Measurements from ENCODE around the gene ZNF385A.

ZNF385A gene

DNA sequence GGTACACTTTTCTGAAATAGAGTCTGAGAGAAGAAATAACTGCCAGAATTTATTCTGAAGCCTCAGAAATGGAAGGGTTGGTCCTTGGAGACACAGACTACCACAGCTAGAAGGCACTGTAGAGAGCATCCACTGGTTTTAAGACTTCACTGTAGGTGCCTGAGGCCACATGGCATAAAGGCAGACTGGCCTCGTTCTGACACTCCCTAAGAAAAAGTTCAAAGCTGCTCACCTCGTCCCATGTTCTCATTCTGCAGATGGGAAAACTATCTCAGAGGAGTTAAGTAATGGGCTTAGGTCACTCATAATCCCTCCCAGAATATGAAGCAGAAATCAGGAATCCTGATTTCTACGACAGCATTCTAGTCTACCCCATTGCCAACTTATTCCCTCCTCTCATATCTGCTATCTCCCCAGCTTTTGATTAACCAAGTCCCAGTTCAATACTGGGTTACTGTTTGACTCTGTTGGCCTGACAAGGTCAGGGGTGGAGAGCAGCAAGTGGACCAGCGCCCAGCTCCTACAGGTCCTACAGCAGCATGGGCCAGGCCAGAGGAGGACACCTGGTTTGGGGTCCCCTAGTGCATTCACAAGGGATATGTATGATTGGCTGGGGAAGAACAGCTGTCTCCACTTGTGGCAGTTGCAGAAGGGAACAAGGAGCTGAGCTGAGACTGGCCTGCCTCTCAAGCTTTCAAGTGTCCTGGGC, 30.8 kb upstream of the ZNF385A start:
- no peak for DNase-seq

DNA sequence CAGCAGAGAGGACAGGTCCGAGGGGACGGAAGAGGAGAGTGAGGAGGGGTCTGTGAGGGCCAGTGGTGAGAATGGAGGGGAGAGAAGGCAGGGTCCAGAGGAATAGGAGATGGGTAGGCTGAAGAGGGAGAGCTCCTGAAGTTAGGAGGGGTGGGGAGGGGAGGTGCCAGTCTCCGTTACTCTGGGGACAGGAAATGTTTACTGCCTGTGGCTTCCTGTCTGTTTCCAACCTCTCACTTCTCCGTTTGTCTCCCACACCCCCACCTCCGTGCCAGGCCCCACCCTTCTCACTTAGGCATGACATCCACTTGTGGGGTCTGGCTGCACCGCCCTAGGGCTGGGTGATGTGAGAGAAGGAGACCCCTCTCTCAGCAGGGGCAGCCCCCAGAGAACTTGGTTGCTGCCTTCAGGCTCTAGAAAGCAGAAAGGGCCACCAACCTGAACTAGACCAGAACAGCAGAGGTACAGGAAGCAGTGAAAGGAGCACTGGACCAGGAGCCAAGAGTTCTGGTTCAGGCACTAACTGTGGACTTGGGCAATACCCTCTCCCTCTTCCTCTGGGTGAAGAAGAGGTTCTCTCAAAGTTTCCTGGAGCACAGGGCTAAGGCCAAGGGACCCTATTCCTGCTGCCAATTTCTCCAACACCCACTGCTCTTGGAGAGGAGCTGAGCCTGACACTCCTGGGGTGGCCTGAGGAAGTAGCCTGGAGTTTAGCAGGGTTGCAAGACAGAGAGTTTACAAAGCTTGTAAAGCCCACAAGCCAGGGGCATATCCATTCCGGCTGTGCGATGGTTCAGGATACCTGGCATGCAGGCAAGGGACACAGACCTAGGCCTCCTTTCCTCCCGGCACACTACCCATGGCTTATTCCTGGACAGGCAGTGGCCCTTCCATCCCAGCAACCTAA, 29.0 kb upstream of the ZNF385A start:
- peak; percentile 69 for DNase-seq

DNA sequence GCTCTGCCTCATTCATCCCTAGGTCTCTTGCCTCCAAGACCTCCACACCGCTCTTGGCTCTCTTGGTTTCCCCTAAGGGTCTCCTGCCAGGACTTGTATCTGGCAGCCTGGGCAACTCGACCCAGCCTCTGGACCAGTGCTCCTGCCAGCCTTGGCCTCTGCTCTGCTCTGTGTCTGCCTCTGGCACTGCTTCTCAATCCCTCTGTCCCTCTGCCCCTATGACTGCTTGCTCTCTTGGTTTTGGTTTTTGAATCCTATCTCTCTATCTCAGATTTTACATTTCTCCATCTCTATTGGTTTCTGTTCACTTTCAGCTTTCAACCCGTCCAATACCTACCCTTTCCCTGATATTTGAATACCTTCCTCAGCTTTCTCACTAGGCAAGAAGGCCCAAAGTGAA, 28.3 kb upstream of the ZNF385A start:
- no peak for DNase-seq

DNA sequence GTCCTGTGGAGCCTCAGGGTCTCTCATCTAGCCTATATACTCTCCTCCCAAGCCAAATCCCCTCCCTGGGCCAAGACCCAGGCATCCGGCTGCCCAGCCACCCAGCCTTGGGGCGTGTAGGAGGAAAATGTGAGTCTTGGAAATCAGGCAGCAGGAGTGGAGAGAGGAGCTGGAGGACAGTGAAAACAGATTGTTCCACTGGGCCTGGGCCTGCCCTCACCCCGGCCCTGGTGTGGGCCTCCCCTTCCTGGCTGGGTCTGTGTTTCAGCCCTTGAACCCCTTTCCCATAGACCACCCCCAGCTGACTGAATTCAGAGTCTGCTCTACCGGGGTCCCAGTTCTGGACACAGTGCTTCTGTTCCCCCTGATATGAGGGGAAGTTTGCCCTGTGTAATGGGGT, 27.8 kb upstream of the ZNF385A start:
- DNase-seq = no peak

DNA sequence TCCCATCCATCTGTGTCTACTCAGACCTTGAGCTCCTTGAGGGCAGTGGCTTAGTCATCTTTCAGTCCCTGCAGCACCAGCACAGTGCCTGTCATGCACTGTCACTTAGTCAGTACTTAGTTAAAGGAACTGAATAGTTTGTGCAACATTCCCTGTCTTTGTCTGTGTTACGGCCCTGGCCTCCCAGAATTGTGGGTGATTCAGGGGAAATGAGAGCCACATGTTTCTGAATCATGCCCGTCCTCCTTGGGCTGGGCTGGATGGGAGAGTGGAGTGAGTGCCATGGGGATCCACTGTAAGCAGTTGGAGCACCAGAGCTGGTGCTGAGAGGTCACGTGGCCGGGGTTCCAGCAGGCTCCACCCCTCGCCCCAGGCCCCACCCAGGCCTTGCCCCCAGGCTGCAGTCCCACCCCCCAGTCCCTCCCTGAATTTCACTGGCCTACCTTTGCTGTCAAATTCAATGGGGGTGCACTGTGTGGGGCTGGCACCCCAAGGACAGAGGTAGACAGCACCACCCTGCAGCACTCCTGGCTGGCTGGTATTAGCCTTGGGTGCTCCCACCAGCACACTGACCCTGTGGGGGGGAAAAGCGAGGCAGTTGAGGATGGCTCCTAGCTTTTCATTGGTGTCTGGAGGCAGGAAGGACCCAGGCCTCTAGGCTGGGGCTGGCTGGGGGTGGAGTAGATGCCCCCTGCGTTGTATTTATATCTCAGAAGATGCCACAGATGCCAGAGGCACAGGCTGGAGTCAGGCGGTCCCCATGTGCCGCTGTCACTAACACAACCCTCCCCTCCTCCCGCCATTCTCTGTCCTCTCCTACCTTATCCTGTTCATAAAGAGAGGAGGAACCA, 27.1 kb upstream of the ZNF385A start:
- DNase-seq = peak; percentile 64

DNA sequence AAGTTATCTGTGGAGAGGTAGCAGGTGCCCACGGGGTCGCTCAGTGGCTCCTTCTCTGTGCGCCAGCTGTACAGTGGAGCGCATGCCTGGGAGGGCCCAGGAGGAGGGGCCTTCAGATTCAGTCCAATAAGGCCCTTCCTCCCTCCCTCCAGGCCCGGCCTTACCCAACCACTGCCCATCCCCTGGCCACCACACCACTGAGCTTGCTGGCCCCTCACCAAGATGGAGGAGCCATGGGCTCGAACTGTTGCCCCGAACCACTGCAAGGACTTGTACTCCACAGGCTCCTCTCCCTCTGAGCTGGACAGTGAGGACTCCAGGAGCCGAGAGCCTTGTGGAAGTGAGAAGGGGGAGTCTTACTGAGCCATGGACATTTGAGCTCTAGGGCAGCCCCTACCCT, 24.7 kb upstream of the ZNF385A start:
- DNase-seq = no peak

DNA sequence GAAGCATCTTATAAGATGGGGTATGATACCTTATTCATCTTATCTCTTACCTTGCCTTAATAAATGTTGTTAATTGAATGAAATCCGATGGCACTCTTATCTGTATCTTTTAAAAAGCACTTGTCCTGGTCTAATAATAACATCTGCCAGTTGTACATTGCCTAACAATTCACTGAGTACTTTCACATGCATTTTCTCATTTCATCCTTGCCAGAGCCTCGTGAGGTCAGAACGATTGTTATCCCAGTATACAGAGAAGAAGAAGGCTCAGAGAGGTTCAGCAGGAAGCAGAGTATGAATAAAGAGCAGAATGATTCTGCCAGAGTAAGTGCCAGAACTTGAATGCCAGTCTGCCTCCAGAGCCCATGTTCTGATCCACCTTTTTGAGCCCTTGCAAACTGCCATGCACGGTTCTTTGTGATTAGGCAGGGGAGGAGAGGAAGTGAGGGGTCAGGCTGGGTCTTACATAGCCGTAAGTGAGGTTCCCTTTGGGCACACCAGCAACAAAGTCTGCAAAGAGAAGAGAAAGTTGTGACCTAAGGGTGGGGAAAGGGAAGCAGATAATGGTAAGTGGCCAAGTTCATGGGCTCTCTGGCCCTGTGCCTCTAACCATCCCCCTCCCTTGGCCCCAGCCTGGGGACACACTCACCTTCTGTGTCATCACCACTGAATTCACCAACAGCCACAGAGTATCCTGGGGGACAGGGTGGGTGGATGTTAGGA, 22.8 kb upstream of the ZNF385A start:
- no peak for DNase-seq

DNA sequence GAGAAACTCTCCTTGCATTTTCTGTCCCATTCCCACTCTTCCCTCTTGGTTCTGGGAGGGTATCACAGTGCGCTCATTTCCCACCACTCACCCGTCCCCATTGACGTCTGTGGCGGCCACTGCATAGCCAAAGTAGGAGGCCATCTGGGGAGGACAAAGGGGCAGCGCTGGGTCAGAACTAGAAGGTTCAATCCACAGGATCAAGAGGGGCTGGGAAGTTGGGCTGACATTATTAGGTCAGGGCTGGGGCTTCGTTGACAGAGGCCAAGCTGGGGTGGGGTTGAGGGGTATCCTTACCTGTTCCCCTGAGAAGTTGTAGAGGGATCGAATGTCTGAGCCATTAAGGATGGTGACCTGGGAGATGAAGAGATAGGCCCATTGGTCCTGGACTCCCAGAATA, 21.0 kb upstream of the ZNF385A start:
- DNase-seq = no peak

DNA sequence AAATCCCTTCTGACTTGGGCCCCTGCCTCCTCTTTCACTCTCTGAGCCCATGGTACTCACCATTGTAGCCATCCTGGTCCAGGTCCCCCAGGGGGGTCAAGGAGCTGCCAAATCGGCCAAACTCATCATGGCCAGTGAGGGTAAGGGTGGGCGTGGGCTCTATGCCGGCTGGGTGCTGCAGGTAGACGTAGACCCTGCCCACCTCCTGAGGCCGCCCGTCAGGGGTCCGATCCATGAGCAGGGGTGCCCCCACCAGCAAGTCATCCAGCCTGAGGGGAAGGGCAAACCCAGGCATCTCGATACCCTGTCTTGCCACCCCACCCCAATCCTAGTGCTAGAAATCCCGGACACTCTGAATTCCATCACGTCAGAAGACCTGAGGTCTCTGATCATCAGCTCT, 20.6 kb upstream of the ZNF385A start:
- DNase-seq = no peak

DNA sequence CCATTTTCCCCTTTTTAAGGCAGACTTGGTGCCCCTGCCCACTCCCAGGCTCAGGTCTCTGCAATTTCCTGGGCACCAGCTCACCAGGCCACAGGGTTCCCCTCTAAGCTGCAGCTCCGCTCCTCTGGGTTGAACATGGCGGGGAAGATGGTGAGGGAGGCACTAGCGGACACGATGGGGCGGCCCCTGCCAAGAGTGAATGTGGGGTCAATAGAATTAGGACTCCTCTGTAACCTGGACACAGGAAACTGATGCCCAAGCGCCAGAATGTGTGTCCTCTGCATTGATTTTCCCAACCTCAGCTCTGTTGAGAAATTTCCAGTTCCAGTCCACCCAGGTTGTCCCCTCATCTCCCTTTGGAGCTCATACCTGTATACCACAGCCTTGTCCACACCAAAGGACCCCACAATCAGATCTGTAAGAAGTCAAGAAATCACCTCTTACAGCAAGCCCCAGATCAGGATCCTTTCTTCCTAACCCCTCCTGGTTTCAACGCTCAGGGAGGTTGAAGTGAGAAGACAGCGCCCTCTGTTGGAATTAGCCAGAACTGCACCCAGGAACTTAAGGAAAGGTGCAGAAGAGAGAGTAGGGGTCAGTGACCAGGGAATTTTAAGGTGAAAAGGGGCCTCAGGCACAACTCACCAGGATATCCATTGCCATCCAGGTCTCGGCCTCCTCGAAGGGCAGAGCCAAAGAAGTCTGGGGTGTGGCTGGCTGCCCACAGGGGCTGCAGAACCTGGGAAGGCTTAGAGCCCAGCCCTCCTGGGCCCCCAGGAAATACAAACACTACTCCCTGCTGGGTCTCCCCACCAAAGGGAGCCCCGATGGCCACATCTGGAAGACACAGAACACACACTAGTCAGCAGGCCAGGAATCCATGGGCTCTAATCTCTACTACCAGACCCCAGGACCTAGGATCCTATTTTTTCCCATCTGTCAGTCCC, 19.8 kb upstream of the ZNF385A start:
- peak; percentile 71 for DNase-seq

DNA sequence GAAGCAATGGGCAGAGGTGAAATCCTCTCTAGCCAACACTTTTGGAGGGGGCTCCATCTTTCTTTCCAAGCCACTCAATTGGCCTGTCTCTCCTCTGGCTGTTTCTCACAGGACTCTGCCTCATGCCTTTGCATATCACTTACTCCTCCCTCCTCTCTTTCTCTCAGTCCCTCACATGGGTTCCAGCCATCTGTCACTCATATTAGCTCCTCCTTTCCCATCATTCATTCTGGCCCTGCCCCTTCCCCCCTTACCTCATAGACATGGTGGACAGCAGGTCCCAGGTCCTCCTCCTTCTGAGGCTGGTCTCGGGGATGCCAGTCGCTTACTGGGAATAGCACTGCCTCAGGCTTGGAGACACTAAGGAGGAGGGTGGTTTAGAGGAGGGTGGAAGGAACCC, 16.6 kb upstream of the ZNF385A start:
- DNase-seq = no peak

DNA sequence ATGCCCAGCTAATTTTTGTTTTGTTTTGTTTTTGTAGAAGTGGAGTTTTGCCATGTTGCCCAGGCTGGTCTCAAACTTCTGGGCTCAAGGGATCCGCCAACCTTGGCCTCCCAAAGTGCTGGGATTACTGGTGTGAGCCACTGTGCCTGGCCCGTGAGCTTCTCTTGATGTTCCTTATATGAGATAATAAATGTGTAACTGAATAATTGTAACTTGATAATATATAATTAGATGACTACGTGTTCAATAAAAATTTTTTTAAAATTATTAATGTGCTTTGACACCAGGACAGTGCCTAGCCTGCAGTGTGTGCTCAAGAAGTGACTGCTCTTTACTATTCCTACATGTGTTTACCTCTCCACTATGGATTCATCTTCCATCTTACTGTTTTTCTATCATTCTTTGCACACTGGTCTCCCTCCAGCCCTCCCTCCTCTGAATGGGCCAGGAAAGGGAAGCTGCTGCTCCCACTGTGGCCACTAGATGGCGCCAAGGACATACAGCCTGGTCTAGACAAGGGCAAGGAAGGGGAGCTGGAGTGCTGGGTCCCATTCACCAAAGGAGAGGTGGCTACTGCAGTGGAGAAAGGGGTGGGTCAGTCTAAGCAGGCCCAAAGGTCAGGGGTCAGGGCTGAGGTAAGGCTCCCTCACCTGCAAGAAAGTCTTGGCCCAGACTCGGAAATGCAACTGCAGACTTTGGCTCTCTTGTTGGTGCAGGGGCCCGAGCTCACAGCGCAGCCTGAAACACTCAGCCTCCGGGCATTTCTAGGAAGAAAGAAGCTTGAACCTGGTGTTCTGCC, 14.7 kb upstream of the ZNF385A start:
- peak; percentile 90 for DNase-seq

DNA sequence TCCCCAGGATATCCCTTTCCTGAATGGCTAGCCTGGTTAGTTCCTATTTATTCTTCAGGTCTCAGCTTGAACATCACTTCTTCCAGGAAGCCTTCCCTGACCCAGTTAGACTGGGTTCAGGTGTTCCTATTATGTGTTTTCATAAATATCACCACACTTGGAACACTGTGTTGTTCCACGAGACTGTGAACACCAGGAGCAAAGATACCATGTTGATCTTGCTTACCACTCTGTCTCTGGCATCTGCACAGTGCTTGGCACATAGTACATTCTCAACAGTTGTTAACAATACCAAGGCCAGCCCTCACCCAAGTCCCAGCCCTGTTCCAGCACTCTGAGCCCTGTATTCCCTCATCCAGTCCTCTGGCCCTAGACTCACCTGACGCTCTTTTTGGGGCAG, 13.7 kb upstream of the ZNF385A start:
- DNase-seq = no peak

DNA sequence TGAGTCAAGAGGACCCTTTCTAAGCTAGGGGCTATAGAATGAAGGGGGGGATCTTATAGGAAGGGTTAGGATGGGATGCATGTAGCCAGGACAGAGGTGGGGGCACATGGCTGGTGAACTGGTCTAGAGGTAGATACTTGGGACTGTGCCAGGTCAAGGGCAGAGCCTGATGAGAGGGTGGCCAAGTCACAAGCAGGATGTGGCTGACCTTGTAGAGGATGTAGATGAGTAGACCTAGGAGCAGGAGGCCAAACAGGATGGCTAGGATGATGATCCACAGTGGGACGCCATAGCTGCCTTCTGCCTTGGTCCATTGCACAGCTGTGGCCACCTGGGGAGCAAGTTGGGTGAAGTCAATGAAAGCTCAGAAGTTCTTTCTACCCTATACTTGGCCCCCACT, 12.6 kb upstream of the ZNF385A start:
- DNase-seq = no peak

DNA sequence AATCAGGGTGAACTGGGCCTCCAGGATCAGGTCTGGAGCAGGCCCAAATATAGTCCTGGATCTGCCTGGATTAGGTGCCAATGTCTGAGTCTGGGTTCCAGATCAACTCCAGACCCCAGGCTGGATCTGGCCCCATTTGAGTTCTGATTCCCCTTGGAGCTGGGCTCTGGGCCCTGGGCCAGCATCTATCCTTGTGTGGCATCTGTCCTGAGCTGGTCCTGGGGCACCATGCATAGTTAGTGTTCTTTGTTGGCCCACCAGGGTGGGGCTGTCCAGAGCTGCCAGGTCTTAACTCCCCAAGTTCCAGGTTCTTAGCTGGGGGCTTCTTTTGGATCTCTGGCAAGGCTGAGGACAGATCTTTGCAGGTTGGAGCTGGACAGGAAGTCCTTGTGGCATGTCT, 11.0 kb upstream of the ZNF385A start:
- no peak for DNase-seq

DNA sequence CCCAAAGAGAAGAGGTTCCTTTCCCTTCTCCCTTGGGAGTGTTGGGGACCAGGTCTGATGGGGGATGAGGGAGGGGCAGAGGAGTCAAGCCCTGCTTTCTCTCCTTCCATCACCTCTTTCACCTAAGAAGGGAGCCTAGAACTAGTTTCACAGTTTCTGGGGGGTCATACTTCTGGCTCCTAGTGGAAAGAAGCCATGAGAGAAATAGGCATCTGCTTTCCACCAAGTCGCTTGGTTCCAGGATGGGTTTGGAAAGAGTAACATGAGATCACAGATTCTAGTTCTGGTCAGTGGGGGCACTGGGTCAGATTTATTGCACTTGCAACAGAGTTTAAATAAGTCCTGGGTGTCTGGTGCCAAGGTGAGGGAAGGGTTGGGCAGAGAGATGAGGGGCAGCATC, 10.5 kb upstream of the ZNF385A start:
- DNase-seq = no peak

DNA sequence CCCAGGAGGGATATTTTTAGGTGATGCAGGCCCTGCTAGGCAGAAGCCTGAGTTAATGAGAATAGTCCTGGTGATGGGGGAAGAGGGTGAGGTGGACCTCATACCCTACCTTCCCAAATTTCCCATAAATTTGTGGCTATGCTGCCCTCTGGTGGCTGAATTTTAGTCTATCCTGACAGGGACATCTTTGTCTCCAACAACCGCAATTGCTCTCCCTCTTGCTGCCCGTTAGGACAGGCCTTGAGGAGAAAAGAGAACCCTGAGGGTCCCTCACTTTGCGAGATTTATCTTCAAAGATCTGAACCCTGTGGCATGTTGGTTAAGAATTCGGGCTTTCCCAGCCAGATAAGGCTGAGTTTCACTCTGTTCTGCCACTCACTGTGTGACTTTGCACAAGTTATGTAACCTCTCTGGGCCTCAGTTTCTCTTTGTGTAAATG, 9.8 kb upstream of the ZNF385A start:
- DNase-seq = peak; percentile 66

DNA sequence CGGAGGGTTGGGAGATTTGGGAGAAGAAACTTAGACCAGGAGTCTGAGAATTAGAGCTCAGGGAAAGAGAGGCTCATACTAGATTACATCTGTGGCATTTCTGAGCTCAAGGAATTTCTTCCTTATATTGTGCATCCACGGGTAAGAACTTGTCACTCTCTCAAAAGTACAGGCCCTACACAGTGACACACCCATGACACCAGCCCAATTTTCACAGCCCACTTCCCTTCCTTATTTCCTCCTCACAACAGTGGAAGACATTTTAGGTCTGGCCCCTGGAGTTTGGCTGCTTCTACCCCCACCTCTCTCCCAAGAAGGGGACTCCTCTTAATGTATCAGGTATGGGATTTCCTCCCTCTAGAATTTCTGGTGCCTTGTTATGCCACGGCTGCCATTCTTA, 9.2 kb upstream of the ZNF385A start:
- no peak for DNase-seq

DNA sequence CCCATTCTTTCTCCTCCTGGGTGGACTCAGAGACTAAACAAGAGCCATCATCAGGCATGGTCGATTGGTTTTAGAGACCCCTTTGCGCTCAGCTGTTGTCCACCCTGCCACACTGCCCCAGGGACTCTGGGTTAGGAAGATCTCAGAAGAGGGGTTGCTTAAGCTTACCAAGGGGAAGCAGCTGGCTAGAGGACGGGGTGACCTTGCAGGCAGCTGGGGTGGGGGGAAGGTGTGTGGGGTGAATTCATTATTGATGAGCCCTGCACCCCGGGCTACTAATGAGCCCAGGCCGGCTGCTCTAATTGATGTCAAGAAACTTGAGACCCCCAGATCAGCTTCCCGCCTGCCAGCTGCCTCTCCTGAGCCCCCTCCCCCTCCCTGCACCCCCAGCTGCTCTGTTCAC, 8.7 kb upstream of the ZNF385A start:
- DNase-seq = no peak

DNA sequence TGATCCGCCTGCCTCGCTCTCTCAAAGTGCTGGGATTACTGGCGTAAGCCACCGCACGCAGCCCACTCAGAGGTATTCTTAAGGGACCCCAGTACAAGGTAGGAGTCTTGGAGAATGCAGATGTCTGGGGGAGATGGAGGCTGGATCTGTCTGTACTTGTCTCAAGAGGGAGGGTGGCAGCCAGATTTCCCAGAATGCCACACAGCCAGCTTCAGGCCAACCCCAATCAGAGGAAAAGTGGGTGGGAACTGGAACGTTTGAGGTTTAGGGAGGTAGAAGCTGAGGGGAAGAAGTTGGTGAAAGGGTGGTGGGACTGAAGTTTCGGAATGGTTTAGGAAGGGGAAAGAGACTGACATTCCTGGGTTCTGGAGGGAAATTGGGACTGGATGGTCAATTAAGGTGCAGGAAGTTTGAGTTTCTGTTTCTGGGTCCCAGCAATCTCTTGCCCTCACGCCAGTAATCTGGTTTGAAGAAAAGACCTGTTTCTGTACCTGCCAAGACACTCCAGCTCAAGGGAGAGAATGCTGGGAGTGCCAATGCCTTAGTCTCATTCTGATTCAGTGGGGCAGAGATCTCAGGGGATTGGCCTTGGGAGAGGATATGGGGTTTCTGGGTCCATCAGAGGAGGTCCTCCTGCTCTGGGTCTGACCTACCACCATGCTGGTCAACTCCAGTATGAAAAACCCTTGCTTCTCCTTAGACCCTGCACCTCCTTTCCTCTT, 8.1 kb upstream of the ZNF385A start:
- no peak for DNase-seq
